ENCODE data around the gene MYBPH.

The MYBPH gene

DNA sequence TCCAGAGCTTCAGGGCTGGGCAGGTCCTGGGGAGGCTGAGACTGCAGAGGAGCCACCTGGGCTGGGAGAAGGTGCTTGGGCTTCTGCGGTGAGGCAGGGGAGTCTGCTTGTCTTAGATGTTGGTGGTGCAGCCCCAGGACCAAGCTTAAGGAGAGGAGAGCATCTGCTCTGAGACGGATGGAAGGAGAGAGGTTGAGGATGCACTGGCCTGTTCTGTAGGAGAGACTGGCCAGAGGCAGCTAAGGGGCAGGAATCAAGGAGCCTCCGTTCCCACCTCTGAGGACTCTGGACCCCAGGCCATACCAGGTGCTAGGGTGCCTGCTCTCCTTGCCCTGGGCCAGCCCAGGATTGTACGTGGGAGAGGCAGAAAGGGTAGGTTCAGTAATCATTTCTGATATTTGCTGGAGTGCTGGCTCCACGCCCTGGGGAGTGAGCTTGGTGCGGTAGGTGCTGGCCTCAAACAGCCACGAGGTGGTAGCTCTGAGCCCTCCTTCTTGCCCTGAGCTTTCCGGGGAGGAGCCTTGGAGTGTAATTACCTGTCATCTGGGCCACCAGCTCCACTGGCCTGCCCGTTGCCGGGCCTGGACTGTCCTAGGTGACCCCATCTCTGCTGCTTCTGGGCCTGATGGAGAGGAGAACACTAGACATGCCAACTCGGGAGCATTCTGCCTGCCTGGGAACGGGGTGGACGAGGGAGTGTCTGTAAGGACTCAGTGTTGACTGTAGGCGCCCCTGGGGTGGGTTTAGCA lies 9.3 kb downstream of the MYBPH start:
- no peak for DNase-seq (ENCODE audit: low spot score)

DNA sequence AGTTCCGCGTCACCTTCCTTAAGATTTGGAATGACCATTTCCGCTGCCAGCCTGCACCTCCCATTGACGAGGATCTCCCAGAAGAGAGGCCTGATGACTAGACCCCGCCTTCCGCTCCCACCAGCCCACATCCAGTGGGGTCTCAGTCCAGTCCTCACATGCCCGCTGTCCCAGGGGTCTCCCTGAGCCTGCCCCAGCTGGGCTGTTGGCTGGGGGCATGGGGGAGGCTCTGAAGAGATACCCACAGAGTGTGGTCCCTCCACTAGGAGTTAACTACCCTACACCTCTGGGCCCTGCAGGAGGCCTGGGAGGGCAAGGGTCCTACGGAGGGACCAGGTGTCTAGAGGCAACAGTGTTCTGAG lies 9.8 kb downstream of the MYBPH start:
- DNase-seq (ENCODE audit: low spot score) = no peak

DNA sequence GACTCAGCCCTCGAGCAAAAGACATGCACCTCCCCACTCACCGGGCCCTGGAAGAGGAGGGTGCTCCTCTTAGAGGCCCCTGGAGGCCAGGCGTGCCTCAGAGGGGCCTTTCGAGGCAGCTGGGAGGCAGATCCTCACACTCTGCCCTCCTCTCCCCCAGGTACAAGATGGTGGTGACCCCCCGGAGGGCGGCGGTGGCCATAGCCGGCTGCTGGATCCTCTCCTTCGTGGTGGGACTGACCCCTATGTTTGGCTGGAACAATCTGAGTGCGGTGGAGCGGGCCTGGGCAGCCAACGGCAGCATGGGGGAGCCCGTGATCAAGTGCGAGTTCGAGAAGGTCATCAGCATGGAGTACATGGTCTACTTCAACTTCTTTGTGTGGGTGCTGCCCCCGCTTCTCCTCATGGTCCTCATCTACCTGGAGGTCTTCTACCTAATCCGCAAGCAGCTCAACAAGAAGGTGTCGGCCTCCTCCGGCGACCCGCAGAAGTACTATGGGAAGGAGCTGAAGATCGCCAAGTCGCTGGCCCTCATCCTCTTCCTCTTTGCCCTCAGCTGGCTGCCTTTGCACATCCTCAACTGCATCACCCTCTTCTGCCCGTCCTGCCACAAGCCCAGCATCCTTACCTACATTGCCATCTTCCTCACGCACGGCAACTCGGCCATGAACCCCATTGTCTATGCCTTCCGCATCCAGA lies 10.4 kb downstream of the MYBPH start:
- DNase-seq (ENCODE audit: low spot score) = no peak

DNA sequence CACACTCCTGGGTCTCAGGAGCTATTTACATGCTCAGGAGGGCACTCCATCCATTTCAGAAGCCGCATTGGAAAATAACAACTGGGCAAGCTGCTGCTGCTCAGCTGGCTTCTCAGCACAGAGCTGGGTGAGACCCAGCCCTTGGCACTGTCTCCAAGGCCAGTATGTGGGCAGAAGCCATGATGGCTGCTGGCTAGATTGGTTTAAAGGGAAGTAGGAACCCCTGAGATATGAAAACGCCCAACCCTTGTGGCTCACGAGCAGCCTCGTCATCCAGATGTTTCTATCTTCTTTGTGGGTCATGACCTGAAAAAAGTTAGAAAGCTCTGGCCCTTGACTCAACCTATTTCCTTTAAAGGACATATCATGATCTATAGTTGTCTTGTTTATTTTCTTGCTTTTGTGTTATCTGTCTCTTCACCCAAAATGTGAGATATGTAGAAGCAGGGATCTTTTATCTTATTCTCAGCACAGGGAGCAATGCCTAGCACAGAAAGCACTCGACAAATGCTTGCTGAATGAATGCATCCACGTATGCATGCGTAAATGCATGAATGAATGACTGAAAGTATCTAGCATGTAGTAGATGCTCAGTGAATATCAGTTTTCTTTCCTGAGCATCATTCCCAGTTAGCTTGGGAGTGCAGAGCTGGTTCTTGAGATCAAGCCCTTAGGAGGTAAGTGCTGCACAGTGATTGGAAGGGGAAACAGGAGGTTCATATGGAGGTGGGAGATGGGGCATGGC lies 11.6 kb downstream of the MYBPH start:
- DNase-seq (ENCODE audit: low spot score) = no peak

DNA sequence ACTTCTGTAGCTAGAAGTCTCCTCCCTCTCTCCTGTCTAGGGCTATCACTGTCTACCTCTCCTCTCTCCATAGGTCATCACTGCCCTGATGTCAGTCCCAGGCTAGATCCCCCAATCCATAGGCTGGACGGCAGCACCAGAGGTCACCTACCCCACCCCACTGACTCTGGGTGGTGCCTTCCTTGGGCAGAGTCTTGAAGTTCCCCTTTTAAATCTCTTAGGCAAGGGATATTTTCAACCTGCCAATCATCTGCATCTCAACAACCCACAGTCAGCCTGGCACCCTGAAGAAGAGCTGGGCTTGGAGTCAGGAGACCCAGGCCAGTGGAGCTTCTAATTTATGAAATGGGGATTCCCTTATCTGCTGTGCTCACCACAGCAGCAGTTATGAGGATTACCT lies 13.2 kb downstream of the MYBPH start:
- no peak for DNase-seq (ENCODE audit: low spot score)

DNA sequence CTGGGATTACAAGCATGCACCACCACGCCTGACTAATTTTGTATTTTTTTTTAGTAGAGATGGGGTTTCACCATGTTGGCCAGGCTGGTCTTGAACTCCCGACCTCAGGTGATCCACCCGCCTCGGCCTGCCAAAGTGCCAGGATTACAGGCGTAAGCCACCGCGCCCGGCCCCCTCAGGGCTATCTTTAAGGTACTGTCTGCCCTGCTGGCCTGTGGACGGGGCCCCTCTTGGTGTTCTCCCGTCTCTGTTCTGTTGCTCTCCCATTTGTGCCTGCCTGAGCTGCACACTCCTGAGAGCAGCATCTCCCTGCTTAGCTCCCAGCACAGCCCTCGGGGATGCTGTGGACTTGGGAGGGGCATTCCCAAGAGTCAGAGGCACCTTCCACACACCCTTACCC lies 13.9 kb downstream of the MYBPH start:
- DNase-seq (ENCODE audit: low spot score) = no peak

DNA sequence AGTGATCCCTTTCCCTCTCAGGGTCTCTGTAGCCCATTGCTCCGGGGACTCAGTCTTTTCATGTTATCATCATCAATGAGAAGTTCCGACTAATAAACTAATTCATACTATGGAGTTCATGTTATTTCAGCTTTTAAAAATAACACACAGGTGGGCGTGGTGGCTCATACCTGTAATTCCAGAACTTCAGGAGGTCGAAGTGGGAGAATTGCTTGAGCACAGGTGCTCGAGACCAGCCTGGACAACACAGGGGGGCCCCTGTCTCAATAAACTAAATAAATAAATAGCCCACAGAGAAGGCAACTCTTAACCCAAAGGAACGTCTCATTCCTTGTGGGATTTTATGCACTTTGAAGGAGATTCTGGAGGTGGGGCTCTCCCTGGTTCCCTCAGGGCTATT lies 14.5 kb downstream of the MYBPH start:
- no peak for DNase-seq (ENCODE audit: low spot score)

DNA sequence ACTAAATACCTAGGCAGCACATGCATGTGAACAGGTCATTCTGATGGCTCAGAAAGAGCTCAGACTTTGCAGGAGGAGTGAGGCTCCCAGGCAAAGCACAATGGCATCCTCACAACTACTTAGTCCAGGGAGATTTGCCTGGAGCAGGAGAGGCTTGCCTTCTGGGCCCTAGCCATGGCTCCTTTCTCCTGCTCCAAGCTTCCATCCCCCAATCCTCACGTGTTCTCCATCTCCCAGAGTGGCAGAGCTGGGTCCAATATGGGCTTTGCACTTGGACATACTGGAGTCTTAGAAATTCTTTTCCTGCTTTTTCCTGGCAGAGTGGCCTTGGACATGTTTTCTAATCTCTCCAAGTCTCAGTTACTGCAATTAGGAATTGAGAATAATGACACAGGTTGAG lies 15.8 kb downstream of the MYBPH start:
- DNase-seq (ENCODE audit: low spot score) = no peak

DNA sequence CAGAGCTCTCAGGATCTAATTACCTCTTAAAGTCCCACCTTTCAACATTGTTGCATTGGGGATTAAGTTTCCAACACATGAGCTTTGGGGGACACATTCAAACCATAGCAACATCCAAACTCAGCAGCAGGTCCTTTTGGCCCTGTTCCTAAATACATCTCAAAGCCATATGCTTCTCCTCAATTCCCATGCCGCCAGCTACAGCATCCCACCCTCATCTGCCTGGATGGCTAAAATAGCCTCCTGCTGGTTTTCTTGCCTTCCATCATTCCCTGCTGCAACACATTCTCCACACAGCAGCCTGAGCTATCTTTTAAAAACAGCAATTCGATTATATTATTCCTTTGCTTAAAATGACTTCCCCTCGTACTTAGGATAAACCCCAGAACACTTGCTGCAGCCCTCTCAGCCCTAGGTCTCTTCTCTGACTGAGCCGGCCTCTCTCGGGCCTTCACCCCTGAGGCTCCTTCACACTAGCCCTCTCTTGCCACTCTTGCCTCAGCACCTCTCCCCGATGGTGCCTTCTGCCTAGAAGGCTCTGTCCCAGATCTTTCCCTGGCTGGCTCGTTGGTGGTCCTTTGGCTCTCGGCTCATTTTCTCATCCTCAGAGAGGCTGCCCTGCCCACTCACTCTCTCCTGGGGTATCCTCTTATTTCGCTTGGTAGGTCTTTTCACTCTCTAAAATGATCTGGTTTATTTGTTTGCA lies 16.5 kb downstream of the MYBPH start:
- DNase-seq (ENCODE audit: low spot score) = no peak

DNA sequence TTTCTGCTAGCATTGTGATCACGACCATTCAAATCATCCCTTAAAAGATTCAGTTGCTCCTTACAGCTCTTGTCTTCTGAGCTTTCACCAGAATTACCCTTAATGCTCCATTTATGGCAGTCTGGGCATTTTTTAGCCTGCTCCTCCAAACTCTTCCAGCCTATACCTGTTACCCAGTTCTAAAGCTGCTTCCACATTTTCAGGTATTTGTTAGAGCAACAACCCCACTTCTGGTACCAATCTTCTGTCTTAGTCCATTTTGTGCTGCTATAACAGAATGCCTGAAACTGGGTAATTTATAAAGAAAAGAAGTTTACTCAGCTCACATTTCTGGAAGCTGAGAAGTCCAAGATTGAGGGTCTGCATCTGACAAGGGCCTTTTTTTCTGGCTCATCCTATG lies 17.2 kb downstream of the MYBPH start:
- DNase-seq (ENCODE audit: low spot score) = no peak

DNA sequence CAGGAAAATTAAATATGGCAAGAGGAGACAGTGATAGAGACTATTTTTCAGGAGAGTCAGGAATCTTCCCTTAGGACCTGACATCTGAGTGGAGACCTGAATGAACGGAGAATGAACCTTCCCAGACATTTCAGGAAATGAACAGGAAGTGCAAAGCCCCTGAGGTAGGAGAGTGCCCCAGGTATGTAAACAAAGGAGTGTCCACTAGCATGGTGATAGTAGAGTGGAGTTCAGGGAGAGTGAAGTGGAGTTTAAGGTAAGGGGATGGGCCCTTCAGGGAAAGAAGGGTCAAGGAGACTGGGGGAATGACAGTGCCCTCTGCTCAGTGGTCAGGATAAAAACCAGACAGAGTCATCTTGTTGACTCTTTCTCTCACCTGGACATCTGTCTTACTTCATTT lies 19.3 kb downstream of the MYBPH start:
- no peak for DNase-seq (ENCODE audit: low spot score)

DNA sequence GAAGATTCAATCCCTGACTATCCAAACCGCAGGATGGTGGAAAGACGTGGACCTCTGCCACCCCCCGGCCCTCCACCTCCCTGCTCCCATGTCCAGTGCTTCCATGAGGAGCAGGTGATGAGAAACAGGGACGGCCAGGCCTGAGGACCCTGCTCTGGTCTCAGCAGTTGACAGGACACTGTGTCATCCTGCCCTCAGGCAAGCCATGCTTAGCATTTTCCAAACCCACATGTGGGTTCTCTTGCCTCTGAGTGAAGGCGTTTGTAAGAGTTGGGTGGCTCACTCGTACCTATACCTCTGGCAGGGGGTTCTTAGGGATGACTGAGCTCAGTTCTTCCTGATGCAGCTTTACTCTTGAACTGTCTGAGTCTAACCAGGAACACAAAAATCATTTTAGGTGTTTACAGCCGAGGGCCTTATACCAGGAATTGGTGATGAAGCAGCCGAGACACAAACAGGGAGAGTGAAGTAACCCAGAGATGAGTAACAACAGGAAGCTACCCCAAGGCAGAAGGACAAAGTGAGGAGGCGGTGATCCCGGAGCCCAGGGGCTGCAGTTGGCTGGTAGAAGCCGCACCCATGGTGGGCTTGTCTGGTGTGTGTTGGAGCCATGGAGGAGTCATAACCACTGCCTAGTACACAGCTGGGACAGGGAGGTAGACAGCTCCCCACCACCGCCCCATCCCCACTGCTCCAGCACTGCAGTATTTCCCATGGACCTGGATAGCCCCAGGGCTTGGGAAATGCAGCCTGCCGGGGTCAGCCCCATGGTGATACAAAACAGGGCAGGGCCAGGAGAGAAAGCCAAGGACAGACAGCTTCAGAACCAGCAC lies 21.4 kb downstream of the MYBPH start:
- no peak for DNase-seq (ENCODE audit: low spot score)

DNA sequence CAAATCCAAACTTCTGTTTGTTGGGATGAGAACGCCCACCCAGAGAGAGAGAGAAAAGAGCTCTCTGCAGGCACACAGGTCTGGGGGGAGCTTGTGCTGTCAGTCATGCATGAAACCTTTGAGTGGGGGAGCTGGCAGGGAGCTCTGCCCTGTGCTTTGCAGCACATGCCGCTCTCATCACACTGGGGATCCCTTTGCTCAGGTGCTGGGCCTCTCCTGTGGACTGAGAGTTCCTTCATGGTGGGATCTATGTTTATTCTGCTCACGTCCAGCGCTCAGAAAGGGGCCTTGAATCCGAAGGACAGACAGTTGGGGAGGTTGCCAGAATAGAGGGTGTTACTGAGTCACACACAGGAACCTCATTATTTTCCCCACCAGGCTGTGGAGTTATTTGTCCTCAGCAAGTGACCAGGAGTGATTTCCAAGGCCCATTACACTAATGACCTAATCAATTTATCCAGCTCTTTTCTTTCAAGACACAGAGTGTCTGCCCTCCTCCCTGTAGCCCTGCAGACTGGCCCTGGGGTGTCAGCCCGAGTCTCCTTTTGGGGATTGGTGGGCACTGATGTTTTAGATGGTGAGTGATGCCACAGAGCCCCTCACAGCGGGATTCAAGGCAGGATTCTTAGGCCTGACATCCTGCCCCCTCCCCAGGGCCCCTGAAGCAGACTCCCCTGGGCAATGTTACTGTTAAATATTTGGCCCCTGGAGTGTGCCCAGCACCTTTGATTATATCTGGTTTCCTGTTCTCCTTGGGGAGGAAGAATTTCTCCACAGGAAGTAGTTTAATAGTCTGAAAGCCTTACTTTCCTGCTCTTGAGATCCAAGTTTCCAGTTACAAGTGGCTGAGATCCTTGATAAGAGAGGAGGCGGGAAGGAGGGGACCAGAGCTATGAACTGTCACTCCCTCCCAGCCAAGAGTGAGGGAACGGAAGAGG lies 22.3 kb downstream of the MYBPH start:
- no peak for DNase-seq (ENCODE audit: low spot score)

DNA sequence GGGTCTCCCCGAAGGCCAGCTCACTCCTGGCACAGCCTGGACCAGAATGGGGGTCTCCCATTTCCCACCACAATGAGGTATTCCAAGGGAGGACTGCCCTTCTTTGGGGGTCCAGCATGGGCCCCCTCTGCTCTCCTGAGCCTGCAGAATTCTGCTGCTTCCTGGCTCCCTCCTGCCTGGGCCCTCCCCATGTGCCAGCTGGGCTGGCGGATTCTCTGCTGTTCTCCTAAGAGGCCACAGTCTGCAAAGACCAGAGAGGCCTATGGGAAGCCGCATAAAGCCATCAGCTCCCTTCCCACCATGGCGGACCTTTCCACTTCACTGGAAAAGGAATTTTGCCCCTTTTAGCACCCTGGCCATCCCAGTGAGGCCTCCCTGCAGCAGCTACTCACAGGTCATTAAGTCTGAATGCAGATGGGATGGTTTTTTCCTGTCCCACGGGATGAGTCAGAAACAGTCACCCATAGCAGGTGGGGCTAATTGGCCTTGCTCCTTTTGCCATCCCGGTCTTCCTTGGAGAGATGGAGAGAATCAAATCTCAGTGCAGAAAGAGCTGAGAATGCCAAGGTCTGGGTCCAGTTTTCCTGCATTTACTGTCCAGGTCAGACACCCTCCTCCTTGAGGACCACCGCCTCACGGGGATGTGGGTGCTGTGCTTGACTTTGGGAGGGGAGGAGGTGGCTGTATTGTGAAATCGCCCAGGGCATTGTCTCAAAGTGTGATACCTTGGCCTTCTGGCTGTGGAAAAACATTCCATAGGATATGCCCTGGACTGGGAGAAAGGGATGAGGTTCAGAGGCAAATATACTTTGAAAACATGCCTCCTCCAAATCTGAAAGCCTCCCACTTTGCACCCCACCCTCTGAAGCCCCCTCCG lies 23.2 kb downstream of the MYBPH start:
- DNase-seq (ENCODE audit: low spot score) = no peak

DNA sequence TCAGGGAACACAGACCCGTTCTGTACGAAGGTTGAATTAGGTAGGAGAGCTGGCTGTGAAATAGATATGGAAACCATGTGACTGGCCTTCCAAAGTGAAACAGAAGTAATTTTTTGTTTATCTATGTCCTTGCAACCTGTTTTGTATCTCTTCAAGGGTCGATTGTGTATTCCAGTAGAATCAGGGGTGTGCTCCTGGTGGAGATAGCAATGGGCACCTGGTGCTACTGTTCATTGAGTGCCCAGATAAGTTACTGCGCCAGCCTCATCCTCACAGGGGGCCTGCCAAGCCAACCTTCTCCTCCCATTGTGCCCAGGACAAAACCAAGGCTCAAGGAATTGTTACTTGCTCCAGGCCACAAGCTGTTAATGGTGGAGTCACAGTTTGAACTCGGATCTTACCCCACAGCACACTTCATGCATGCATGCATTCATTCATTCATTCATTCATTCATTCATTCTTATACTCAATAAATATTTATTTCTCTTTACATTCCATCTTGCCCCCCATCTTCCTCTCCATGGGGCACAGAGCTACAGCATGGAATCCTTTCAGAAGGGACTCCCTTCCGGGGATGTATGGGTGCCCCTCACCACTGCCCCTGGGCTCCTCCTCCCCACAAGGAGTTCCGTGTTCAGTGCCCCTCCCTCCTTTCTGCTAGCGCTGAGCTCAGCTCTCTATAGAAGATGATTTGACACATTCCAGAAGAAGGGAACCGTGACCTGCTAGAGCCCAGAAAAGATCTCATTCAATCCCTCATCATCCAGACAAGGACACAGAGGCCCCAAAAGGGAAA lies 24.1 kb downstream of the MYBPH start:
- no peak for DNase-seq (ENCODE audit: low spot score)

DNA sequence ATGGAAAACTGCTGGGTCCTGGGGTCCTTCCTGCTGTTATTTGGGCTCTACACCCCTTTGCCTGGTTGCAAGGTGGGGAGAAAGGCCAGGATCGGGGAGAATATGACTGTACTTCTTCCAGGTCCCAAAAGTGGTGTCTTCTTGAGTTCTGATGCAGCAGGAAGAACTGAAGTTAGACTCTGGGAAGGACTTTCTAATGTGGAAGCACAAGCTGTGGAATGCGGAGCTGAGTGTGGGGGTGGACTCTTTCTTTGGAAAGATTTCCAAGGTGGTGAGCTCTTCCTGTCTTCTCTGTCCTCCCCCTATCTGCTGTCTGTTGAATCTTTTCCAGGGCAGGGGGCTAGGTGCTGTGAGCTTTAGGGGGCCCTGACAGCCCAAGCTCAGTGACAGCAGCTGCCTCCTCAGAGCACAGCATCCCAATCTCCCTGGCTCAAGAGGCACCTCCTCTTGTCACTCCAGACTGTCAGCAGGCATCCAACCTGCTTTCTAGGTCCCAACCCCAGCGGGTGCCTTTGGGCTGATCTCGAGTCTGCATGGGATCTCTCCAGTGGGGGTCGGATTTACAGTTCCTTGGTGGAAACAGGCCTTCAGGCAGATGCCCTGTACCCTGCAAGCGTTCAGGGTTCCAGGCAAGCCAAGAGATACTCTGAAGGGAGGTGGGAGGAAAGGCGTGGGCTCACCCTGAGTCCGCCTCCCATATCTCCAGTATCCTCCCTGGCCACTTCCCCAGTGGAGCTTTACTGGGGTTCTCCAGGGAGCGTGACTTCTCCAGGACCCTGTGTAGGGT lies 24.9 kb downstream of the MYBPH start:
- no peak for DNase-seq (ENCODE audit: low spot score)

DNA sequence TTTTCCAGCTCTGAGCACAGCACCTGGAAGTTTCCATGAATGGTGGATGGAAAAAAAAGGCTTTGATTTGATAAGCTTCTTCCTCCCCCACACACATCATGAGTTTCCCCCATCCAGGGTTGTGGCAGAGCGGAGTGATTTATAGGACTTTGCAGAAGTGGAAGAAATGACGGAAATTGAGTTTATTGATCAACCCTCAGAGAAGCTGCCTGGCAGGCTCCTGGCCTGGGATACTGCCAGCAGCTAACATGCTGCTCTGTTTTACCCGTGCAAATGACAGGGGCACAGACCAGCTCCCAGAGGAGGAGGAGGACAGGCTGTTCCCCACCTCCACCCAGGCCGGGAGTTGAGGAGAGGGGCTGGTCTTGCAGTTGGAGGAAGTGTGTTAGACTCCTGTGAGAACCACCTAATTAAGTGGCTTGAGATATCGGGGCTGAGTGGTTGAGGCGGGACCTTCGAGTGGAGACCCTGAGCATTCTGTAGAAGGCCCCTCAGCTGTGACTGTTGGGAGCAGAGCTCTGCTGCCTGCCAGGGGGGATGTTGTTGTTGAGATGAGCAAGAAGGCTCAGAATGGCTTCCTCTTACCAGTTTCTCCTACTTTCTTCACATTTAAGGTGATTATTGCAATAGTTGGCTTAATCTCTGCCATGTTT lies 26.3 kb downstream of the MYBPH start:
- no peak for DNase-seq (ENCODE audit: low spot score)

Data from germinal center (tissue), 1 donor.